ENCODE results near the gene PAX1. TPM values are rescaled to one million over a fixed set of nuclear protein-coding genes. Genes with fewer than 3 reads are reported as not detected.

PAX1 gene
- total RNA-seq (2014; rRNA removed; shearing (Covaris generic)): not detected in 2 replicates

GRCh38 chr20:21705575-21706260 lies at the start of gene PAX1:
Gene PAX1, plus strand, starts transcription at chr20:21705664. Its CDS starts 49 bp downstream, at chr20:21705713.
- DNase-seq: no peak
- no peaks in the 10 kb centered on the region for H3K9me3 ChIP-seq (replicated peaks)
- H3K27ac ChIP-seq: no peak within 1 kb of the TSS
- H3K4me3 ChIP-seq: no peak within 1 kb of the TSS
- no peaks in the 10 kb centered on the region for H3K27me3 ChIP-seq
- no peaks in the 10 kb centered on the region for H3K4me1 ChIP-seq
- no peaks in the 10 kb centered on the region for H3K36me3 ChIP-seq

- Histone ChIP-seq H3K4me1 (no peaks in the 10 kb centered on the region), H3K4me3 (no peak overlapping the region), H3K27me3 (peaks cover 13% of the 10 kb centered on the region; the same call in 1 of the 2 replicates), H3K9me3 (replicated peaks) (no peaks in the 10 kb centered on the region), H3K36me3 (no peaks in the 10 kb centered on the region), H3K27ac (no peak overlapping the region)
- no peak for DNase-seq
Observed at GRCh38 chr20:21656308-21657067, 49.0 kb upstream of the PAX1 start.

DNA sequence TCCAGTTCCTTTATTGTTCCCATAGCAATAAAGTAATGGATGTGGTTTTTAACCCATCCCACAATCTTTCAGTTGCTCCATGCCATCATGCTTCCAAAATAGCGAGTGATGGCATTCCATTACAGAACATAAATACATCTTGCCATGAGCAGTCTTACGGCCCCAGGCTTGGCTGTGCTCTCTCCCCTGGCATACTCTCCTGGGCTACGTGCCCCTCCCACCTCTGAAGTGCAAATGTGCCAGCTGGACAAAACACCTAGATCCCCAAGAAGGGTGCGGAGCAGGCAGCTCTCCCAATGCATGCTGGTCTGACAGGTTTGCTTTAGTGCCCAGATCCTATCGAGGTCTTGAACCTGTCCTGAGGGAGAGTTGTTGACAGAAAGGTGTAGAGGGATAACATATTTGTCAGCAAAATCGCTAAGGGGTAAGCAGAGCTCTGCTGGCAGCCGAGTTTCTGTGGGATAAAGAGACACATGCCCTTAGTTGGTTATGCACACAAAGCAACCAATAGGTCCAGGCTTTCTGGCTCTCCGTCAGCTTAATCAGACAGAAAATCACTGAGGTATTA lies 43.9 kb upstream of the PAX1 start:
- Histone ChIP-seq H3K4me1 (no peaks in the 10 kb centered on the region), H3K4me3 (no peak overlapping the region), H3K36me3 (no peaks in the 10 kb centered on the region), H3K27ac (no peak overlapping the region), H3K27me3 (peaks cover 8% of the 10 kb centered on the region; the same call in 1 of the 2 replicates), H3K9me3 (replicated peaks) (no peaks in the 10 kb centered on the region)
- no peak for DNase-seq

- Histone ChIP-seq H3K9me3 (replicated peaks) (no peaks in the 10 kb centered on the region), H3K4me3 (no peak overlapping the region), H3K27ac (no peak overlapping the region), H3K36me3 (no peaks in the 10 kb centered on the region), H3K4me1 (no peaks in the 10 kb centered on the region), H3K27me3 (peaks cover 7% of the 10 kb centered on the region; the same call in 1 of the 2 replicates)
- no peak for DNase-seq
Observed at GRCh38 chr20:21663465-21663864, 42.0 kb upstream of the PAX1 start.

DNA sequence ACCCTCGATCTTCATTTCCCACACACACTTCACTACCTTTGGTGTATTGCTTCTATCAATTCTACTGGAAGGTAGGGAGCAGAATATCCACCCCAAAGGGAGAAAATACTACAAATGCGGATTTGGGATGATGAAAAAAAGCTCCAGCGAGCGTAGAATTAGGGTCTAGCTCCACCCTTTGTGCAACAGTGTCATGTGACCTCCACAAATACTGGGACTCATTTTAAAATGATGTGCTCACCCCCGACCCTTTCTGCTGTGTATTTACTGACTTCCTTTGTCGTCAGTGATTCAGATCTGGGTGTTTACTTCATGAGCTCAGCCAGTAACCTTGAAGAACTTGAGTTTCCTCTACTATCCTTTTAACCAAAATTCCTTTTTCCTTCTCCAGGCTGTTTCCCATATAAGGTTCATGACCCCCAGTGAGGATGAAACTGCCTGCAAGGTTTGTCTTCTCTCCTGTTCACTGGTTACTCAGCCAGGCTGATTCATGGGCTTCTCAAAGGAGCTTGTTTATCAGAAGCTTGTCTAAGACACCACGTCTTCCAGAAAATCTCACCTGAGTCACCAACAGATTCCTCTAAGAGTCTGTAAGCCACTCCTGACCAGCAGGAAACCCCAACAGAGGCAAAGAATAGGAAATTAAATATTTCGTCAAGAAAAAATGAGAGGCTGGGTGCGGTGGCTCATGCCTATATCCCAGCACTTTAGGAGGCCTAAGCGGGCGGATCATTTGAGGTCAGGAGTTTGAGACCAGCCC lies 39.6 kb upstream of the PAX1 start:
- Histone ChIP-seq H3K27me3 (no peaks in the 10 kb centered on the region), H3K4me3 (no peak overlapping the region), H3K27ac (no peak overlapping the region), H3K4me1 (no peaks in the 10 kb centered on the region), H3K36me3 (no peaks in the 10 kb centered on the region), H3K9me3 (replicated peaks) (no peaks in the 10 kb centered on the region)
- DNase-seq: no peak

GRCh38 chr20:21670126-21670525 lies 35.3 kb upstream of the PAX1 start:
- Histone ChIP-seq H3K27me3 (no peaks in the 10 kb centered on the region), H3K4me3 (no peak overlapping the region), H3K9me3 (replicated peaks) (no peaks in the 10 kb centered on the region), H3K27ac (no peak overlapping the region), H3K4me1 (no peaks in the 10 kb centered on the region), H3K36me3 (no peaks in the 10 kb centered on the region)
- no peak for DNase-seq

GRCh38 chr20:21670981-21671380 lies 34.5 kb upstream of the PAX1 start:
- no peak for DNase-seq
- Histone ChIP-seq H3K4me3 (no peak overlapping the region), H3K27me3 (no peaks in the 10 kb centered on the region), H3K9me3 (replicated peaks) (no peaks in the 10 kb centered on the region), H3K27ac (no peak overlapping the region), H3K4me1 (no peaks in the 10 kb centered on the region), H3K36me3 (no peaks in the 10 kb centered on the region)

DNA sequence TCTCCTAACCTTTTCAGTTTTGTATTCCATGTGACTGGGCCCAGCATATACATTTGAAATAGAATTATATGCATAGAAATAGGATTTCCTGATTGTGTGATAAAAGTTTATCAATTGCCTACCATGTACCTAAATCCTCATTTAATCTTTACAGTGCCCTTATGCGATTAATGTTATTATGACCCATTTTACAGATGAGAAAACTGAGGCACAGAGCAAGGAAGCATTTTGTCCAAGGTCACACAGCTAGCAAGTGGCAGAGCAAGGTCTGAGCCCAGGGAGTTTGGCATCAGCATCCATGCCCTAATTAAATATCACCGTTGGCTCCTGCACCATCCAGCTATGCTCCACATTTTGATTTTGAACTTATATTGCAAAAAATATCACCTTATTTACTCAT lies 28.2 kb upstream of the PAX1 start:
- Histone ChIP-seq H3K27ac (no peak overlapping the region), H3K27me3 (no peaks in the 10 kb centered on the region), H3K9me3 (replicated peaks) (no peaks in the 10 kb centered on the region), H3K4me1 (no peaks in the 10 kb centered on the region), H3K4me3 (no peak overlapping the region), H3K36me3 (no peaks in the 10 kb centered on the region)
- no peak for DNase-seq

DNA sequence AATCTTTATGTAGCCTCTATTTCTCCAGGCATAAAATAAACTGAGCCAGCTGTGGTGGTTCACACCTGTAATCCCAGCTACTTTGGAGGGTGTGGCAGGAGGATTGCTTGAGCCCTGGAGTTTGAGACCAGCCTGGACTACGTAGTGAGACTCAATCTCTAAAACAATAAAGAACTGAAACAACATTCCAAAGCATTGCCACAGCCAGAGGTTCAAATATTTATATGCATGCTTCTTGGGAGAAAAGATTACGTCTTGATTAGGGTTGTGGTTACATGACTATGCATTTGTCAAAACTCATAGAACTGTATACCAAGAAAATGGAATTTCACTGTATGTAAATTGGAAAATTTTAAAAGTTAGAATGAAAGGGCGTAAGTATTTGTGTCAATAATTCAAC lies 27.7 kb upstream of the PAX1 start:
- H3K27ac ChIP-seq: no peak overlapping the region
- no peaks in the 10 kb centered on the region for H3K27me3 ChIP-seq
- no peaks in the 10 kb centered on the region for H3K9me3 ChIP-seq (replicated peaks)
- no peak overlapping the region for H3K4me3 ChIP-seq
- no peak for DNase-seq
- no peaks in the 10 kb centered on the region for H3K36me3 ChIP-seq
- no peaks in the 10 kb centered on the region for H3K4me1 ChIP-seq

DNA sequence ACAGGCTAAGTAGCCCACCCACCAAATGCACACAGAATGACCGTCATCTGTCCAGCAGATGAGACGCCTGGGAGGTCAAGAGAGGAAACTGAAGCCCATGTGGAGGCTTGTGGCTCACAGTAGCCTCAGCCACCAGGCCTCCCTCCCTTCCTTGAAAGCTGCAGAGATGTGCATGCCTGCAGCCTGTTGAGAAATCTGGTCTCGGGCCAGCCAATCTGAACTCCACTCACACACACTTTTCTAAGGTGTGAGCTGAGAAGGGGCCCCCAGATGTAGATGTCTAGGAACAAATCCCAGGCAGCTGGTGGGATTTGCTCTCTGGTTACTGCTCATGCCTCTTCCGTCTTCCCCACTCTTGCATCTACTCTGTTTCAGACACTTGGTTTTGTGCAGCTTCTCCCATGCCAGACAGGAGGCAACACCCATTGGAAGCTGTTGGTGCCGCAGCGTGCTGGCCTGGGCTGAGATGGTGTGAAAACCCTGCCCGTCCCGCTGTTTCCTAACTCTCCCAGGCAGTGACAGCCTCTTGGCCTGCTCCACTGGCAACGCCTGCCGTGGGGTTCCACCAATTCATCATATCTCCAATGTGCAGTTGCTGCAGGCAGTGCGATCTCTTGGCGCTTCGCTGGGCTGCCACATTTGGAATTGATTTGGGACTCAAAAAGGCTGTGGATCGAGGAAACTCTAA lies 24.1 kb upstream of the PAX1 start:
- Histone ChIP-seq H3K27me3 (no peaks in the 10 kb centered on the region), H3K4me3 (no peak overlapping the region), H3K4me1 (no peaks in the 10 kb centered on the region), H3K27ac (no peak overlapping the region), H3K36me3 (no peaks in the 10 kb centered on the region), H3K9me3 (replicated peaks) (no peaks in the 10 kb centered on the region)
- DNase-seq: no peak

DNA sequence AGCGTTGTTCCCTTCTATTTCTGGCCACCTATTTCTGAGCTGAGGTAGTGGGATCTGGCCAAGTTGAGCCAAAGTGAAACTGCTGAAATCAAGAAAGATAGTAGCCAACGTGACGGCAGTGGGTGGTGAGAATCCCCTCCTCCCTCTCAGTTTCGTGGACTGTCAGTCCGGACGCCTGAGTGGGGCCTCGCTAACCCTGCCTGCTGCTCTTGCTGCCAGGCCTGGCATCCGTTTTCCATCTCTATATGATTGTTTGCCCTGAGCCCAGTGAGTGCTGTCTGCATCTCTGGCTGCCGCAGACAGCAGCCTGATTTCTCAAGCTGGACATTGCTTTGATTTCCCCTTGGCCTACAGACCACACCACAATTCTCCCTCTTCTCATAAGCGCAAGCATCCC lies 23.5 kb upstream of the PAX1 start:
- Histone ChIP-seq H3K36me3 (no peaks in the 10 kb centered on the region), H3K4me3 (no peak overlapping the region), H3K9me3 (replicated peaks) (no peaks in the 10 kb centered on the region), H3K4me1 (no peaks in the 10 kb centered on the region), H3K27me3 (no peaks in the 10 kb centered on the region), H3K27ac (no peak overlapping the region)
- no peak for DNase-seq

- Histone ChIP-seq H3K4me1 (no peaks in the 10 kb centered on the region), H3K36me3 (no peaks in the 10 kb centered on the region), H3K27me3 (no peaks in the 10 kb centered on the region), H3K9me3 (replicated peaks) (no peaks in the 10 kb centered on the region), H3K27ac (no peak overlapping the region), H3K4me3 (no peak overlapping the region)
- DNase-seq: no peak
Observed at GRCh38 chr20:21682521-21682954, 22.9 kb upstream of the PAX1 start.

DNA sequence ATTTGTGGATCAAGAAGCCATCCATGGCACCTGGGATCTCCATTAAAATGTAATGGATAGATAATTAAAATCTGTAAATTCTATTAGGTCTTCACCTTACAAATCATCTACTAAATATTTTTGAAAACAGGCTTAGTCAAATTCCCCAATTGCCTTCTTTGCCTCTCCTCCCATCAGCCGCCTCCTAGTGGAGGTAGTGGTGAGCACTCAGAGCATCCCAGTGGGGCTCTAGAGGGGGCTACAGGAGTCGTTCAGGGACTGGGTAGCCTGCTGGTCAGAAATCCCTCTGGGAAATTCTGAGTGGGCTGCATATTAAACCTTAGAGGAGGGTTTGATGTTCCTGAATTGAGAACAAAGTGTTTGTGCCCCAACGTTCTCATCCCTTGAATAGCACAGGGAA lies 20.8 kb upstream of the PAX1 start:
- DNase-seq: no peak
- H3K4me1 ChIP-seq: no peaks in the 10 kb centered on the region
- H3K36me3 ChIP-seq: no peaks in the 10 kb centered on the region
- H3K27ac ChIP-seq: no peak overlapping the region
- 0 out of 2 replicates have a peak, but pooled peaks cover 8% of the 10 kb centered on the region for H3K27me3 ChIP-seq
- H3K9me3 ChIP-seq (replicated peaks): no peaks in the 10 kb centered on the region
- H3K4me3 ChIP-seq: no peak overlapping the region

GRCh38 chr20:21685981-21686380 lies 19.5 kb upstream of the PAX1 start:
- no peaks in the 10 kb centered on the region for H3K4me1 ChIP-seq
- H3K9me3 ChIP-seq (replicated peaks): no peaks in the 10 kb centered on the region
- 0 out of 2 replicates have a peak, but pooled peaks cover 11% of the 10 kb centered on the region for H3K27me3 ChIP-seq
- H3K36me3 ChIP-seq: no peaks in the 10 kb centered on the region
- H3K27ac ChIP-seq: no peak overlapping the region
- H3K4me3 ChIP-seq: no peak overlapping the region
- no peak for DNase-seq

All from SJCRH30 (cell line).